Activated CD4-positive, alpha-beta T cell treated with anti-CD3 and anti-CD28 coated beads for 36 hours (primary cell): ENCODE data around the gene GRID1. TPM values are rescaled to one million over a fixed set of nuclear protein-coding genes. Genes with fewer than 3 reads are reported as not detected.

Experiments used
- ATAC-seq: fragments of 200-7000 bp; cut with Tn5 transposase; one replicate; pipeline ENCODE4 v1.10.0; 2021; ENCODE audit warnings: mild to moderate bottlenecking, moderate library complexity
- CTCF ChIA-PET: fragments of 350-600 bp; sonication (Branson Sonifier 250); formaldehyde crosslinking; loops from one replicate; lab custom pipeline; 2021; ENCODE audit warnings: antibody characterized with exemption; lab: Charles Lee
- POLR2A ChIA-PET: fragments of 350-600 bp; sonication (Branson Sonifier 250); formaldehyde crosslinking; loops from one replicate; lab custom pipeline; 2021; ENCODE audit warnings: antibody characterized with exemption, inconsistent platforms; lab: Charles Lee
- DNase-seq: peaks from one replicate; pipeline ENCODE4 v3.0.0-alpha.2; 2020
- H3K27ac Mint-ChIP-seq: one replicate; pipeline ENCODE4 v1.8.0; 2021; ENCODE audit warnings: mixed read lengths
- H3K27me3 Mint-ChIP-seq: one replicate; pipeline ENCODE4 v1.8.0; 2021; ENCODE audit warnings: mixed read lengths
- H3K36me3 Mint-ChIP-seq: one replicate; pipeline ENCODE4 v1.8.0; 2021; ENCODE audit warnings: low read depth, mixed read lengths
- H3K4me1 Mint-ChIP-seq: one replicate; pipeline ENCODE4 v1.8.0; 2021; ENCODE audit warnings: mixed read lengths
- H3K4me3 Mint-ChIP-seq: one replicate; pipeline ENCODE4 v1.8.0; 2021; ENCODE audit warnings: mild to moderate bottlenecking, moderate library complexity, mixed read lengths
- H3K9me3 Mint-ChIP-seq: one replicate; pipeline ENCODE4 v1.8.0; 2021; ENCODE audit warnings: low read depth, mixed read lengths
- intact Hi-C, 2 experiments: fragments of 100-400 bp; cut with DNase I in 1 of 2; cut with micrococcal nuclease in 1 of 2; formaldehyde crosslinking; loops; one replicate each; pipeline versions ENCODE4 v1.14.2 to v1.15.1; 2022 to 2024; cut with DNase I, micrococcal nuclease
- total RNA-seq, 2 experiments: library from RNA; stranded (reverse); gene quantifications; one replicate each; pipeline ENCODE4 v1.2.3, GENCODE V29; 2021

Gene GRID1
- total RNA-seq, 2 experiments from 2014 or later: not detected

- intact Hi-C loops: no loop called here
- Mint-ChIP-seq H3K4me3 (no peak overlapping the region), H3K9me3 (no peaks in the 10 kb centered on the region), H3K27ac (no peak overlapping the region), H3K27me3 (peaks cover 9% of the 10 kb centered on the region), H3K4me1 (no peaks in the 10 kb centered on the region), H3K36me3 (no peaks in the 10 kb centered on the region)
- ATAC-seq (no peak), DNase-seq (no peak)
- CTCF ChIA-PET: no interaction called here
- POLR2A ChIA-PET: no interaction called here
Measured at GRCh38 chr10:86286236-86287109, 80.1 kb downstream of the GRID1 start.

DNA sequence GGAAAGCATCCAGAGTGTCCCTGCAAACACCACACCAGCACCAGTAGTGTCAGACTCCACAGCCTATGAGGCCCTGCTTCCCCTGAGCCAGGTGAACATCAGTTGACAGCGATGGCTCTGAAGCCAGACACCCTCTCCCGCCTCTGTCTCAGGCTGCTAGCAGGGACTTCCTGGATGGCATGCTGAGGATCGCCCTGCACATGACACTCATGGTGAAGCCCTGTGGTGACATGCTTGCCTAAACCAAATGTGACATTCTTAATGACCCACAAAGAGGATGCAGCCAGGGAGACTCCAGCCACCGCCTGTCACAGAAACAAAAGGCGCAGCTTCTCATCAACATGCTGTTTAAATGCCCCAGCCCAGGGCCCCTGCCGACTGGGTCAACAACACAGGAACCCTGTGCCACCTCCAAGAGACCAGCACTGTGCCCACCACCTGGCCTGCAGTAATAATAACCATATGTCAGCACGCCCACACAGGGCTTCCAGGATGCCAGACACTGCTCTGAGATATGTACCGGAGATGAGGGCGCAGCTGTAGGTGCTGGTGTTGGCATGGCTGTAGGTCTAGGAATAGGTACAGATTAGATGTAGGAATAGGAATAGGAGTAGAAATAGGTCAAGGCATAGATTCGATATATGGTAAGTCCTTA, 81.3 kb downstream of the GRID1 start:
- Mint-ChIP-seq H3K4me1 (no peaks in the 10 kb centered on the region), H3K27ac (no peak overlapping the region), H3K9me3 (no peaks in the 10 kb centered on the region), H3K4me3 (no peak overlapping the region), H3K27me3 (peaks cover 9% of the 10 kb centered on the region), H3K36me3 (no peaks in the 10 kb centered on the region)
- DNase-seq: no peak
- ChIA-PET CTCF (no interaction called here), POLR2A (no interaction called here)
- intact Hi-C loops: no loop called here
- ATAC-seq: no peak

GRCh38 chr10:86284355-86285105, 82.1 kb downstream of the GRID1 start:
- Mint-ChIP-seq H3K27me3 (peaks cover 9% of the 10 kb centered on the region), H3K36me3 (no peaks in the 10 kb centered on the region), H3K9me3 (no peaks in the 10 kb centered on the region), H3K4me3 (no peak overlapping the region), H3K27ac (no peak overlapping the region), H3K4me1 (no peaks in the 10 kb centered on the region)
- ChIA-PET CTCF (interaction anchor here (0.9 kb wide), 1 partner anchor 9 kb away, joined by 3 read pairs; no protein-coding TSS in a partner anchor), POLR2A (no interaction called here)
- DNase-seq (no peak), ATAC-seq (no peak)
- intact Hi-C loops: no loop called here

DNA sequence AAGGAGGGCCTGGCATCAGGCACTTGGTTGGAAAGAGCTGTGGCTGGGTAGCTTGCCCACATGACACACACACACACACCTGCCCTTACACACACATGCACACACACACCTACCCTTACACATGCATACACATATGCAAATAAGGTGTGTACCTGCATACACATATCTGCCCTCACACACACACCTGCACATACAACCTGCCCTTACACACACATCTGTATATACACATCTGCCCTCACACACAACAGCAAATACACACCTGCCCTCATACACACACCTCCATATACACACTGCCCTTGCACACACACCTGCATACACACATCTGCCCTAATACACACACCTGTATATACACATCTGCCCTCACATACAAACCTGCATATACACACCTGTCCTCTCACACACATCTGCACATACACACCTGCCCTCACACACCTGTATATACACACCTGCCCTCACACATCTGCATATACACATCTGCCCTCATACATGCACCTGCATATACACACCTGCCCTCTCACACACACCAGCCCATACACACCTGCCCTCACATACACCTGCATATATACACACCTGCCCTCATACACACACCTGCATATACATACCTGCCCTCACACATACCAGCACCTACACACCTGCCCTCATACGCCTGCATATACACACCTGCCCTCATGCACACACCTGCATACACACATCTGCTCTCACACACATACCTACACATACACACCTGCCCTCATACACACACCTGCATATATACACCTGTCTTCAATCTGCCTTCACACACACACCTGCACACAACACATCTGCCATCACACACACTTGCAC, 82.9 kb downstream of the GRID1 start:
- Mint-ChIP-seq H3K4me3 (no peak overlapping the region), H3K36me3 (no peaks in the 10 kb centered on the region), H3K27me3 (peaks cover 9% of the 10 kb centered on the region), H3K9me3 (no peaks in the 10 kb centered on the region), H3K27ac (no peak overlapping the region), H3K4me1 (no peaks in the 10 kb centered on the region)
- CTCF ChIA-PET: interaction anchor here (0.9 kb wide), 1 partner anchor 10 kb away, joined by 3 read pairs; no protein-coding TSS in a partner anchor
- no peak for ATAC-seq
- POLR2A ChIA-PET: no interaction called here
- intact Hi-C loops: no loop called here
- DNase-seq: no peak

DNA sequence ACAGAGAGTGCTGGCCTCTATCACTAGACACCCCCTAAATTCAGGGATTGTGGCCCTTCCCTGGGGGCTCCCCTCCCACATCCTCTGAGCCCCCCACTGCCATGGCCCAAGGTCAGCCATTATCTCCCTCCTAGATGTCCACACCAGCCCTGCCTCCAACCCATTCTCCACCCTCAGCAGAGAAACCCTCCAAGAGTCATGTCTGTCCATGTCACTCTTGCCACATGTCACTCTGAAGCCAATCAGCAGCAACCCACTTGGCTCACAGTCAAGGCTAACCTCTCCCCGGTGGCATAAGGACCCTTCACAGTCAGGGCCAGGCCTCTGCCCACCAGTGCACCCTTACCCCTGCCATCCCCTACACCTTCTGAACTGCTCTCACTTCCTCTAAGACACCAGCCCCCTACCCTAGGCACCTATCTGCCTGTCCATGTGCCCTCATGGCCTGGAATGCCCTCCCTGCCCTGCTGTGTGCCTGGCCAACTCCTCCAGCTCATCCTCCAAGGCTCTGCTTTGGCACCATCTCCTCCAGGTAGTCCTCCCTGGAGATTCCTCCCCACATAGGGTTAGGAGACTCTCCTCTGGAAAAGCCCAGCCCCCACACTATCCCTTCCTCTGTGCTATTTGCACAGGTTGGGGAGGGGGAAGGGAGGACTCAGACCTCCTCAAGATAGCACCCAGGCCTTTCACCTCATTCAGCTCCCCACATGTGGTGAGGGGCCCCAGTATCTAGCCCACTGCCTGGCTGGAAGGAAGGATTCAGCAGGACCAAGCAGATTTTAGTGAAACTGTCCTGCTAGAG, 83.7 kb downstream of the GRID1 start:
- ChIA-PET POLR2A (no interaction called here), CTCF (no interaction called here)
- Mint-ChIP-seq H3K27me3 (peaks cover 9% of the 10 kb centered on the region), H3K27ac (no peak overlapping the region), H3K36me3 (no peaks in the 10 kb centered on the region), H3K9me3 (no peaks in the 10 kb centered on the region), H3K4me1 (no peaks in the 10 kb centered on the region), H3K4me3 (no peak overlapping the region)
- DNase-seq (no peak), ATAC-seq (no peak)
- intact Hi-C loops: no loop called here

GRCh38 chr10:86281396-86281795, 85.2 kb downstream of the GRID1 start:
- POLR2A ChIA-PET: no interaction called here
- Mint-ChIP-seq H3K4me1 (no peaks in the 10 kb centered on the region), H3K27ac (no peak overlapping the region), H3K36me3 (no peaks in the 10 kb centered on the region), H3K27me3 (peaks cover 9% of the 10 kb centered on the region), H3K4me3 (no peak overlapping the region), H3K9me3 (peaks cover 5% of the 10 kb centered on the region)
- ATAC-seq (no peak), DNase-seq (no peak)
- intact Hi-C loops: no loop called here
- CTCF ChIA-PET: interaction anchor here (0.8 kb wide), 1 partner anchor 265 kb away, joined by 3 read pairs; no protein-coding TSS in a partner anchor

GRCh38 chr10:86269332-86269731, 97.3 kb downstream of the GRID1 start:
- POLR2A ChIA-PET: no interaction called here
- CTCF ChIA-PET: no interaction called here
- Mint-ChIP-seq H3K27me3 (peaks cover 14% of the 10 kb centered on the region), H3K9me3 (peaks cover 11% of the 10 kb centered on the region), H3K27ac (no peak overlapping the region), H3K4me3 (no peak overlapping the region), H3K36me3 (no peaks in the 10 kb centered on the region), H3K4me1 (no peaks in the 10 kb centered on the region)
- ATAC-seq (no peak), DNase-seq (no peak)
- intact Hi-C loops: no loop called here

DNA sequence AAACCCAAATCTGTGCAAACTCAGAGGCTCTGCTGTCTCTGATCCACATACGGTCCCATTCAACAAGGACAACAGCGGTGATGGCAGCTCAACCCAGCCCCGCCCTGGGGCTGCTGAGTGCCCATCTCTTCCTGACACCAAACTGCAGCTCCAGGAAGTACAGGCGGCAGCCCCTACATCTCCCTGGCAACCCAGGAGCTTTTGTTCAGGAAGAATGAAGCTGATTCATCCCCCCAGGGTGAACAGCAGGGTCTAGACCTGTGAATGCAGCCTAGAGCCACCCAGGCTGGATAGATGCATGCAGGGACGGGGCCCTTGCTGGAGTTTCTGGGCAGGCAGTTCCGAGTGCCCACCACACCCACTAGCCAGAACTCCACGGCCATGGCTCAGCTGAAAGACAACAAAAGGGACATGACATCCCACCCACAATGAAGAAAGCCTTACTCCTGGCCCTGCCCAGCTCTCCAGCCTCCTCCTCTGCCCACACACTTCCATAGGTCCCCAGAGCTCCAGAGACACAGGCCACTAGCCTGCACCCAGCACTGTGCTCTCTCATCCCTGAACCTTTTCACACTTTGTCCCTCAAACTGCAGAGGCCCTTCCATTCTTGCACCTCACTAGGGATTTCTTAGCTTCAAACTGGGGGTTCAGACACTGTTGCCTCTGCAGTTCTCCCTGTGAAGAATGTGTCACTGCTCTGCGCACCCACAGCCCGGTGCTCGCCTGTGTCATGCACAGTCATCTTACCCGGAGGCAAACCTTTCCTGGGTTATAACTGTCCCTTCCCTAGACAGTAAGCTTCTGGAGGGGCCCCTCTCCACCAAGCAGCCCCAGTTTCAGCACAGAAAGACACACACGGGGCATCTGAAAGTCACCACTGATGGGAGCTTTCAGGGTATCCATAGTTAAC, 99.1 kb downstream of the GRID1 start:
- POLR2A ChIA-PET: no interaction called here
- H3K36me3 Mint-ChIP-seq: no peaks in the 10 kb centered on the region
- H3K4me3 Mint-ChIP-seq: no peak overlapping the region
- peaks cover 21% of the 10 kb centered on the region for H3K27me3 Mint-ChIP-seq
- H3K9me3 Mint-ChIP-seq: peaks cover 11% of the 10 kb centered on the region
- H3K4me1 Mint-ChIP-seq: no peaks in the 10 kb centered on the region
- no peak overlapping the region for H3K27ac Mint-ChIP-seq
- intact Hi-C loops: no loop called here
- ATAC-seq: no peak
- DNase-seq: no peak
- CTCF ChIA-PET: interaction anchor here (0.7 kb wide), 1 partner anchor 9 kb away, joined by 3 read pairs; no protein-coding TSS in a partner anchor

GRCh38 chr10:86266446-86267242, 100.0 kb downstream of the GRID1 start:
- Mint-ChIP-seq H3K9me3 (peaks cover 6% of the 10 kb centered on the region), H3K4me3 (no peak overlapping the region), H3K36me3 (no peaks in the 10 kb centered on the region), H3K27ac (no peak overlapping the region), H3K27me3 (peaks cover 26% of the 10 kb centered on the region), H3K4me1 (no peaks in the 10 kb centered on the region)
- ChIA-PET CTCF (no interaction called here), POLR2A (no interaction called here)
- DNase-seq (no peak), ATAC-seq (no peak)
- intact Hi-C loops: no loop called here
